NB4 (cell line): ENCODE data around the gene SNX8.

Source experiments
- CTCF ChIP-seq: IDR thresholded peaks from one replicate; pipeline ENCODE4 v1.5.1; 2012; ENCODE audit warnings: low read depth, low read length
- MAX ChIP-seq: IDR thresholded peaks from 2 replicates; pipeline ENCODE4 v1.6.1; 2011; ENCODE audit warnings: low read depth, low read length

GRCh38 chr7:2228921-2229320 is 85.3 kb downstream of the SNX8 start:
- TF ChIP-seq CTCF: no peak
- no peak for TF ChIP-seq MAX
